SK-N-SH (cell line): ENCODE data around the gene CHST11.
"Not testable (repeated sequence)": the region's sequence is repeated elsewhere in the genome, so short reads cannot be mapped to it uniquely, and the experiment has no call there.

Source experiments
- CHD2 ChIP-seq: fragments of 150-350 bp; IDR thresholded peaks from 2 replicates; pipeline ENCODE4 v1.6.1; 2018; ENCODE audit warnings: low read length; ENCODE audit not compliant: partially characterized antibody
- EP300 ChIP-seq, 2 experiments: IDR thresholded peaks; 2 replicates each; pipeline versions ENCODE4 v1.4.0 to v1.6.1; 2012; ENCODE audit warnings: borderline replicate concordance in 1 of 2, low read depth in 1 of 2, low read length in 1 of 2
- EZH2phosphoT487 ChIP-seq: fragments of 200-600 bp; sonication (generic); IDR thresholded peaks from 2 replicates; pipeline ENCODE4 v1.6.1; 2017; ENCODE audit warnings: low read depth, mixed run types, mild to moderate bottlenecking, antibody characterized with exemption, moderate library complexity, borderline replicate concordance
- FOSL2 ChIP-seq: IDR thresholded peaks from 2 replicates; pipeline ENCODE4 v1.4.0; 2012; ENCODE audit warnings: low read depth, mild to moderate bottlenecking, moderate library complexity, borderline replicate concordance
- NFIC ChIP-seq: IDR thresholded peaks from 2 replicates; pipeline ENCODE4 v1.4.0; 2012; ENCODE audit warnings: borderline replicate concordance
- SMC3 ChIP-seq: IDR thresholded peaks from 2 replicates; pipeline ENCODE4 v1.6.1; 2012; ENCODE audit warnings: low read depth, low read length, improper control_type of control experiment
- TF ChIP-seq, protein P1 (sequence below): fragments of 200-600 bp; sonication (generic); IDR thresholded peaks from 2 replicates; pipeline ENCODE4 v1.6.1; 2017; ENCODE audit warnings: antibody characterized with exemption, mild to moderate bottlenecking, moderate library complexity
- TF ChIP-seq, protein P2 (sequence below): IDR thresholded peaks from 2 replicates; pipeline ENCODE4 v1.4.0; 2012; ENCODE audit warnings: low read depth
- TF ChIP-seq, protein P3 (sequence below): IDR thresholded peaks from 2 replicates; pipeline ENCODE4 v1.4.0; 2012; ENCODE audit warnings: low read depth, borderline replicate concordance
- TF ChIP-seq, protein P4 (sequence below): fragments of 150-350 bp; IDR thresholded peaks from 2 replicates; pipeline ENCODE4 v1.6.1; 2017; ENCODE audit warnings: antibody characterized with exemption, low read length, low read depth, borderline replicate concordance
- TF ChIP-seq, protein P5 (sequence below): IDR thresholded peaks from 2 replicates; pipeline ENCODE4 v1.6.1; 2012; ENCODE audit warnings: mild to moderate bottlenecking, low read depth, low read length, moderate library complexity

DNA sequence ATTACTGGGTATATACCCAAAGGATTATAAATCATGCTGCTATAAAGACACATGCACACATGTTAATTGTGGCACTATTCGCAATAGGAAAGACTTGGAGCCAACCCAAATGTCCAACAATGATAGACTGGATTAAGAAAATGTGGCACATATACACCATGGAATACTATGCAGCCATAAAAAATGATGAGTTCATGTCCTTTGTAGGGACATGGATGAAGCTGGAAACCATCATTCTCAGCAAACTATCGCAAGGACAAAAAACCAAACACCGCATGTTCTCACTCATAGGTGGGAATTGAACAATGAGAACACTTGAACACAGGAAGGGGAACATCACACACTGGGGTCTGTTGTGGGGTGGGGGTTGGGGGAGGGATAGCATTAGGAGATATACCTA, 117.6 kb downstream of the CHST11 start:
- TF ChIP-seq NFIC; EZH2phosphoT487; CHD2; EP300 (IDR thresholded peaks at IDR 0.05; ENCODE audit: borderline replicate concordance in 1 of 2, low read depth in 1 of 2, low read length in 1 of 2); SMC3; FOSL2: not testable (repeated sequence)
- TF ChIP-seq, protein P1, sequence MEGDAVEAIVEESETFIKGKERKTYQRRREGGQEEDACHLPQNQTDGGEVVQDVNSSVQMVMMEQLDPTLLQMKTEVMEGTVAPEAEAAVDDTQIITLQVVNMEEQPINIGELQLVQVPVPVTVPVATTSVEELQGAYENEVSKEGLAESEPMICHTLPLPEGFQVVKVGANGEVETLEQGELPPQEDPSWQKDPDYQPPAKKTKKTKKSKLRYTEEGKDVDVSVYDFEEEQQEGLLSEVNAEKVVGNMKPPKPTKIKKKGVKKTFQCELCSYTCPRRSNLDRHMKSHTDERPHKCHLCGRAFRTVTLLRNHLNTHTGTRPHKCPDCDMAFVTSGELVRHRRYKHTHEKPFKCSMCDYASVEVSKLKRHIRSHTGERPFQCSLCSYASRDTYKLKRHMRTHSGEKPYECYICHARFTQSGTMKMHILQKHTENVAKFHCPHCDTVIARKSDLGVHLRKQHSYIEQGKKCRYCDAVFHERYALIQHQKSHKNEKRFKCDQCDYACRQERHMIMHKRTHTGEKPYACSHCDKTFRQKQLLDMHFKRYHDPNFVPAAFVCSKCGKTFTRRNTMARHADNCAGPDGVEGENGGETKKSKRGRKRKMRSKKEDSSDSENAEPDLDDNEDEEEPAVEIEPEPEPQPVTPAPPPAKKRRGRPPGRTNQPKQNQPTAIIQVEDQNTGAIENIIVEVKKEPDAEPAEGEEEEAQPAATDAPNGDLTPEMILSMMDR, result not testable (repeated sequence)
- TF ChIP-seq, protein P2, sequence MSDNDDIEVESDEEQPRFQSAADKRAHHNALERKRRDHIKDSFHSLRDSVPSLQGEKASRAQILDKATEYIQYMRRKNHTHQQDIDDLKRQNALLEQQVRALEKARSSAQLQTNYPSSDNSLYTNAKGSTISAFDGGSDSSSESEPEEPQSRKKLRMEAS, result not testable (repeated sequence)
- TF ChIP-seq, protein P3, sequence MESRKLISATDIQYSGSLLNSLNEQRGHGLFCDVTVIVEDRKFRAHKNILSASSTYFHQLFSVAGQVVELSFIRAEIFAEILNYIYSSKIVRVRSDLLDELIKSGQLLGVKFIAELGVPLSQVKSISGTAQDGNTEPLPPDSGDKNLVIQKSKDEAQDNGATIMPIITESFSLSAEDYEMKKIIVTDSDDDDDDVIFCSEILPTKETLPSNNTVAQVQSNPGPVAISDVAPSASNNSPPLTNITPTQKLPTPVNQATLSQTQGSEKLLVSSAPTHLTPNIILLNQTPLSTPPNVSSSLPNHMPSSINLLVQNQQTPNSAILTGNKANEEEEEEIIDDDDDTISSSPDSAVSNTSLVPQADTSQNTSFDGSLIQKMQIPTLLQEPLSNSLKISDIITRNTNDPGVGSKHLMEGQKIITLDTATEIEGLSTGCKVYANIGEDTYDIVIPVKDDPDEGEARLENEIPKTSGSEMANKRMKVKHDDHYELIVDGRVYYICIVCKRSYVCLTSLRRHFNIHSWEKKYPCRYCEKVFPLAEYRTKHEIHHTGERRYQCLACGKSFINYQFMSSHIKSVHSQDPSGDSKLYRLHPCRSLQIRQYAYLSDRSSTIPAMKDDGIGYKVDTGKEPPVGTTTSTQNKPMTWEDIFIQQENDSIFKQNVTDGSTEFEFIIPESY, result not testable (repeated sequence)
- TF ChIP-seq, protein P4, sequence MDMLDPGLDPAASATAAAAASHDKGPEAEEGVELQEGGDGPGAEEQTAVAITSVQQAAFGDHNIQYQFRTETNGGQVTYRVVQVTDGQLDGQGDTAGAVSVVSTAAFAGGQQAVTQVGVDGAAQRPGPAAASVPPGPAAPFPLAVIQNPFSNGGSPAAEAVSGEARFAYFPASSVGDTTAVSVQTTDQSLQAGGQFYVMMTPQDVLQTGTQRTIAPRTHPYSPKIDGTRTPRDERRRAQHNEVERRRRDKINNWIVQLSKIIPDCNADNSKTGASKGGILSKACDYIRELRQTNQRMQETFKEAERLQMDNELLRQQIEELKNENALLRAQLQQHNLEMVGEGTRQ, result not testable (repeated sequence)
- TF ChIP-seq, protein P5, sequence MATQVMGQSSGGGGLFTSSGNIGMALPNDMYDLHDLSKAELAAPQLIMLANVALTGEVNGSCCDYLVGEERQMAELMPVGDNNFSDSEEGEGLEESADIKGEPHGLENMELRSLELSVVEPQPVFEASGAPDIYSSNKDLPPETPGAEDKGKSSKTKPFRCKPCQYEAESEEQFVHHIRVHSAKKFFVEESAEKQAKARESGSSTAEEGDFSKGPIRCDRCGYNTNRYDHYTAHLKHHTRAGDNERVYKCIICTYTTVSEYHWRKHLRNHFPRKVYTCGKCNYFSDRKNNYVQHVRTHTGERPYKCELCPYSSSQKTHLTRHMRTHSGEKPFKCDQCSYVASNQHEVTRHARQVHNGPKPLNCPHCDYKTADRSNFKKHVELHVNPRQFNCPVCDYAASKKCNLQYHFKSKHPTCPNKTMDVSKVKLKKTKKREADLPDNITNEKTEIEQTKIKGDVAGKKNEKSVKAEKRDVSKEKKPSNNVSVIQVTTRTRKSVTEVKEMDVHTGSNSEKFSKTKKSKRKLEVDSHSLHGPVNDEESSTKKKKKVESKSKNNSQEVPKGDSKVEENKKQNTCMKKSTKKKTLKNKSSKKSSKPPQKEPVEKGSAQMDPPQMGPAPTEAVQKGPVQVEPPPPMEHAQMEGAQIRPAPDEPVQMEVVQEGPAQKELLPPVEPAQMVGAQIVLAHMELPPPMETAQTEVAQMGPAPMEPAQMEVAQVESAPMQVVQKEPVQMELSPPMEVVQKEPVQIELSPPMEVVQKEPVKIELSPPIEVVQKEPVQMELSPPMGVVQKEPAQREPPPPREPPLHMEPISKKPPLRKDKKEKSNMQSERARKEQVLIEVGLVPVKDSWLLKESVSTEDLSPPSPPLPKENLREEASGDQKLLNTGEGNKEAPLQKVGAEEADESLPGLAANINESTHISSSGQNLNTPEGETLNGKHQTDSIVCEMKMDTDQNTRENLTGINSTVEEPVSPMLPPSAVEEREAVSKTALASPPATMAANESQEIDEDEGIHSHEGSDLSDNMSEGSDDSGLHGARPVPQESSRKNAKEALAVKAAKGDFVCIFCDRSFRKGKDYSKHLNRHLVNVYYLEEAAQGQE, result not testable (repeated sequence)
